GM21717 (cell line): Measurements from ENCODE around the gene ZNF195.
"Not testable (repeated sequence)": the region's sequence is repeated elsewhere in the genome, so short reads cannot be mapped to it uniquely, and the experiment has no call there.

Source experiments
- ATAC-seq: cut with Tn5 transposase; IDR thresholded peaks from one replicate; pipeline ENCODE4 v1.9.1; 2021; ENCODE audit warnings: mild to moderate bottlenecking, moderate library complexity; ENCODE audit not compliant: unreplicated experiment

The ZNF195 gene

GRCh38 chr11:3402861-3403250 lies 23.9 kb upstream of the ZNF195 start:
- ATAC-seq: not testable (repeated sequence)

DNA sequence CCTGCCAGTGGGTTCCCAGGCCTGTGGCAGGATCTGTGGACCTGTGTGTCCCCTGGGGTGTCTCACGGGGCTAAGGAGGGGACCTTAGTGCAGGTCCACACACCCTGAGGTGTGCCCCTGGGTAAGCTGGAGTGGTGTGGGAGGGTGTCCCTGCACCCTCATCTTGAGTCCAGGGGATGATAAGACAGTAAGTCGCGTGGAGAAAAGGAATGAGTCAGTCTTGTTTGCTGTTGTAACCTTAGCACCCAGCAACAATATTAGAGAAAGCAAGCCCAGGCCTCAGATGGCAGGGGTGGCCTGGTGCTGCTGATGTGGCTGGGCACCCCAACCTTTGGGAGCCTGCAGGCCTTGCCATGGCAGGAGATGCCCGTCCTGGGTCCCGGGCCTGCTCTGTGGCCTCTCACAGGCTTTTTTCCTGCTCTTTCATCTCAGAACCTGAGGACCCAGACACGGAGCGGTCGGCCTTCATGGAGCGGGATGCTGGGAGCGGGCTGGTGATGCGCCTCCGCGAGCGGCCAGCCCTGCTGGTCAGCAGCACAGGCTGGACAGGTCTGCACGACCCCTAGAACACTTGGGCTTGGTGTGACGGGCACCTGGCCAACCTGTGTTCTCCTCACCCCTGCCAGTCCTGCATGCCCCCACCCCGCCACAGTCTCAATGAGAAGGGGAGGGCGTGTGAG lies 23.4 kb upstream of the ZNF195 start:
- not testable (repeated sequence) for ATAC-seq

- ATAC-seq: not testable (repeated sequence)
These were observed 22.1 kb upstream of the ZNF195 start for GRCh38 chr11:3401052-3401451.

GRCh38 chr11:3398509-3398908 lies 19.6 kb upstream of the ZNF195 start:
- not testable (repeated sequence) for ATAC-seq

GRCh38 chr11:3398106-3398505 lies 19.2 kb upstream of the ZNF195 start:
- not testable (repeated sequence) for ATAC-seq

DNA sequence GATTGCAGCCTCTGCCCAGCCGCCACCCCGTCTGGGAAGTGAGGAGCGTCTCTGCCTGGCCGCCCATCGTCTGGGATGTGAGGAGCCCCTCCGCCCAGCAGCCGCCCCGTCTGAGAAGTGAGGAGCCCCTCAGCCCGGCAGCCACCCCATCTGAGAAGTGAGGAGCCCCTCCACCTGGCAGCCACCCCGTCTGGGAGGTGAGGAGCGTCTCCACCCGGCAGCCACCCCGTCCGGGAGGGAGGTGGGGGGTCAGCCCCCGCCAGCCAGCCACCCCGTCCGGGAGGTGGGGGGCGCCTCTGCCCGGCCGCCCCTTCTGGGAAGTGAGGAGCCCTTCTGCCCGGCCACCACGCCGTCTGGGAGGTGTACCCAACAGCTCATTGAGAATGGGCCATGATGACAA lies 18.3 kb upstream of the ZNF195 start:
- ATAC-seq: not testable (repeated sequence)

- not testable (repeated sequence) for ATAC-seq
These were observed 16.5 kb upstream of the ZNF195 start for GRCh38 chr11:3395468-3395867.

DNA sequence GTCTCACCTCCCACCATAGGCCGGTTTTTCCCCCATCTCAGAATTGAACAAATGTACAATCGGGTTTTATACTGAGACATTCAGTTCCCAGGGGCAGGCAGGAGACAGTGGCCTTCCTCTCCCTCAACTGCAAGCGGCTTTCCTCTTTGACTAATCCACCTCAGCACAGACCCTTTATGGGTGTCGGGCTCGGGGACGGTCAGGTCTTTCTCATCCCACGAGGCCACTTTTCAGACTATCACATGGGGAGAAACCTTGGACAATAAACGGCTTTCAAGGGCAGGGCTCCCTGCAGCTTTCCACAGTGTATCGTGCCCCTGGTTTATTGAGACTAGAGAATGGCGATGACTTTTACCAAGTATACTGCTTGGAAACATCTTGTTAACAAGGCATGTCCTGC lies 16.0 kb upstream of the ZNF195 start:
- not testable (repeated sequence) for ATAC-seq

GRCh38 chr11:3393450-3393849 lies 14.5 kb upstream of the ZNF195 start:
- ATAC-seq: not testable (repeated sequence)

DNA sequence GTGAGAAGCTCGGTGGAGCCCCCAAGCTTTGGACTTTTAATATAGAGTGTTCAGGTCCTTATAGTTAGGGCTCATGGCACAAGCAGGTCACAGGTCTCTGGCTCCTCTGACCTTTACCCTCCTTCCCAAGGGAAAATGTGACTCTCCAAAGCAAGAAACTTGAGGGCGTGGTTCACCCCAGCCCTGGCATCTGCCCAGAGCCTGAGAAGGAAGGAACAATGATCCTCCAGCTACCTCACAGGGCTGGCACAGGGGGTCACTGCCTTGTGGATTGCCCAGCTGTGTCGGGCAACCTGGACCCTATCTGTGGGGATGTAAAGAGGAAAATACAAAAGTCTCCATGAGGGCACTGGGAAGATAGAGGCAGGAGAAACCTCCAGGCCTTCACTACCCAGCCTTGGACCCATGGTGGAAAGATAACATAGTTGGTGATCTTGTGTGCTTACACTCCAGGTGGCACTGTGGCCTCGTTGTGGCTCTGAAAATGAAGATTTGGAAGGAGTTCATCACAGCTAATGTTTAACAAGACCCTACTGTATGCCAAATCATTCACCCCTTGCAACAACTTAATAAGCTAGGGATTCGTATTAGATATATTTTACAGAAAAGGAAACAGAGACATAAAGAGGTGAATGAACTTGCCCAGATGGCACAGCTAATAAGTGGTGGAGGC lies 3.8 kb upstream of the ZNF195 start:
- no peak for ATAC-seq

DNA sequence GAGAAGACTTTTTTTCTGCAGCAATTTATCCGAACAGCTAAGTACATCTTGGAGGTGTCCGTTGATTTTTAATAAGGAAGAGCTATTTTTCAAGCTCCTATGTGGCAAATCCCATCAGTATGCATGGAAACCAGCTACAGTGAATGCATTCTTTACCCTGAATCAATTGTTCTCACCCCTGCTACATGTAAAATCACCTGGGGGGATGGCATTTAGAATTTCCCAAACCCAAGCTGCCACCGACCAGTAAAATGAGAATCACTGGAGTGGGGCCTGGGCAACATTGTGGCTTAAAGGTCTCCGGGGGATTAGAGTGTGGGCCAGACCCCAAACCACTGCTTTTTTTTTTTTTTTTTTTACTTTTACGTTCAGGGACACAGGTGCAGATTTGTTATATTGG lies 2.8 kb upstream of the ZNF195 start:
- no peak for ATAC-seq

GRCh38 chr11:3380706-3381545 lies 2.0 kb upstream of the ZNF195 start:
- no peak for ATAC-seq

DNA sequence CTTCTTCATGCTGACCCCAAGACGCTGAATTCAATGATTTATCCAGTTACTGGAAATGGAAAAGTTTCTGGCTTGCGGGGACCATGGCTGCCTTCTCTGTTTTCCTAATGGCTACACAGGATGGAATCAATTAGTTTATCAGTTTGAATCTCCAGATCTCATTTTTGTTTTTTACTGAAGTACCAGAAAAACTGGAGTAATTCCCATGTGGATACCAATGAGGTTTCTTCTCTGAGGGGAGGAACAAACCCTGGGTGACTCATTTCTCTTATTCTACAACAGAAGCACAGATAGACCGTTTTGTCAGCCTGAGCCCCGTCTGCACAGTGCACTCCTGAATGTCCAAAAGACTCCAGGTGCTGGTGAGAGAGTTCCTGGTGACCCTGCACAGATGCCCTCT lies 3.4 kb downstream of the ZNF195 start:
- no peak for ATAC-seq

DNA sequence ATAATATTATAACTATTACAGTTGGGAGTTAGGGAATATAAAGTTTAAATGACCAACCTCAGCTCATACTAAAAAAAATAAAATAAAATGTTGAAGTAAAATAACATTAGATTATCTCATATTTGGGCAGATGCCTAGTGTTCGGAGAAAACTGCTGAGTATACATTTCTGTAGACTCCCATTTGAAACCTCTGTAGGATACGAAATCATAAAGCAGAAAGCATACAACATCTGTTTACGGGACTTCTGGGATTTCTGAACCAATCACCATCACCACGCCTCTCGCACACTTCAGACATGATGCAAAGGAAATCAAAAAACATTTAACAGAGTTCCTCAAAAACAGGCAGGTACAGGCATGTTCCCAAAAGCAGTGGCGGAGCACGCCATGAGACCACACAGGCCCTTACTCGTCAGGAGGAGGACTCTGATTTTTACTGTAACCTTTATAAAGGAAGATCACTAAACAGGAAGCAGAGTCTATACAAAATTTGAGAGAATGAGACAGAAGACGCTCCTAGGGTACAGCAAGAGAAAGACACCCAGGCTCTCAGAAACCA lies 8.6 kb downstream of the ZNF195 start:
- no peak for ATAC-seq

GRCh38 chr11:3369366-3369765 lies 9.6 kb downstream of the ZNF195 start:
- ATAC-seq: no peak

DNA sequence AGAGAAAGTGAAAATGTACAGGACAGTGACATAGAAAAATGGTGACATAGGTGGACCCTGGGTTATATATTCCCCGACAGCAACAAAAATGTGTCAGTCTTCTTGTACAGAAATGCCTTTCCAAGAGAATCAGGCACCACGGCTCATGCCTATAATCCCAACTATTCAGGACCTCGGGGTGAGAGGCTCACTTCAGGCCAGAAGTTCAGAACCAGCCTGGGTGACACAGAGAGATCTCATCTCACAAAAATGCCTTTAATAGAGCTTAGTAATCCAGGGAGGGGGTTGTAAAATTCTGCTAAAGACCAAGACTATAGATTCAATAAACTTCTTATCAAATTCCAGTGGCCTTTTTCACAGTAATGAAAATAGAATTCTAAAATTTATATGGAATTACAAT lies 10.7 kb downstream of the ZNF195 start:
- ATAC-seq: no peak

GRCh38 chr11:3367221-3367620 lies 11.7 kb downstream of the ZNF195 start:
- no peak for ATAC-seq

DNA sequence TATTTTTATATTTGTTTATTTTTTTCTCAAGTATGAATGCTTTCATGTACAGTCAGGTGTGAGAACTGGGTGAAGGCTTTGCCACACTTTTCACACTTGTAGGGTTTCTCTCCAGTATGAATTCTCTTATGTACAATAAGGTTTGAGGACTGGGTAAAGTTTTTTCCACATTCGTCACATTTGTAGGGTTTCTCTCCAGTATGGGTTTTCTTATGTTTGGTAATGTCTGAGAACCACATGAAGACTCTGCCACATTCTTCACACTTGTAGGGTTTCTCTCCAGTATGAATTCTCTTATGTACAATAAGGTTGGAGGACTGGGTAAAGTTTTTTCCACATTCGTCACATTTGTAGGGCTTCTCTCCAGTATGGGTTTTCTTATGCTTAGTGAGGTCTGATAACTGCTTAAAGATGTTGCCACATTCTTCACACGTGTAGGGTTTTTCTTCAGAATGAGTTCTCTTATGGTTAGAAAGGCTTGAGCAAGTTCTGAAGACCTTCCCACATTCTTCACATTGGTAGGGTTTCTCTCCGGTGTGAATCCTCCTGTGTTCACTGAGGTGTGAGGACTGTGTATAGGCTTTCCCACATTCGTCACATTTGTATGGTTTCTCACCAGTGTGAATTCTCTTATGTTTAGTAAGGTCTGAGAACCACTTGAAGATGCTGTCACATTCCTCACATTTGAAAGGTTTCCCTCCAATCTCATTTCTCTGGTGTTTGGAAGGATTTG lies 19.7 kb downstream of the ZNF195 start:
- no peak for ATAC-seq

- no peak for ATAC-seq
These were observed 20.8 kb downstream of the ZNF195 start for GRCh38 chr11:3357994-3358676.

GRCh38 chr11:3357302-3357701 lies 21.6 kb downstream of the ZNF195 start:
- ATAC-seq: no peak
